Common myeloid progenitor, CD34-positive (primary cell): ENCODE data around the gene PVALEF. TPM values are rescaled to one million over a fixed set of nuclear protein-coding genes. Genes with fewer than 3 reads are reported as not detected.
A peak's percentile ranks its signal among the peaks of the same experiment; 100 is the strongest.

Source experiments
- CTCF ChIA-PET: fragments of 350-600 bp; sonication (Branson Sonifier 250); formaldehyde crosslinking; loops from one replicate; lab custom pipeline; 2021; ENCODE audit warnings: antibody characterized with exemption; lab: Charles Lee
- POLR2A ChIA-PET: fragments of 350-600 bp; sonication (Branson Sonifier 250); formaldehyde crosslinking; loops from one replicate; lab custom pipeline; 2021; ENCODE audit warnings: antibody characterized with exemption; lab: Charles Lee
- DNase-seq, 3 donors: peaks; one replicate each; pipeline versions ENCODE4 v3.0.0 to v3.0.0-alpha.2; 2013
- H3K27ac ChIP-seq, 2 experiments: 1 replicate in 1 of 2; 2 replicates in 1 of 2; pipeline ENCODE4 v1.7.0; 2013; ENCODE audit warnings: inconsistent platforms in 2 of 2, low read length in 2 of 2, mild to moderate bottlenecking in 2 of 2, low read depth in 1 of 2, moderate library complexity in 1 of 2; ENCODE audit not compliant: severe bottlenecking in 2 of 2, insufficient read depth in 1 of 2, poor library complexity in 1 of 2
- H3K27me3 ChIP-seq, 5 experiments: replicated peaks in 2 of 5; 1 replicate in 3 of 5; 2 replicates in 2 of 5; pipeline versions ENCODE4 v1.6.1 to v1.7.0; 2013; ENCODE audit warnings: low read length in 4 of 5, mild to moderate bottlenecking in 2 of 5, moderate library complexity in 2 of 5, inconsistent platforms in 1 of 5; ENCODE audit not compliant: insufficient read depth in 5 of 5, control insufficient read depth in 4 of 5
- H3K36me3 ChIP-seq, 4 experiments: 1 replicate in 2 of 4; 2 replicates in 2 of 4; pipeline versions ENCODE4 v1.6.1 to v1.7.0; 2013; ENCODE audit warnings: low read length in 3 of 4, control low read depth in 1 of 4, mild to moderate bottlenecking in 1 of 4; ENCODE audit not compliant: control insufficient read depth in 4 of 4, insufficient read depth in 4 of 4
- H3K4me1 ChIP-seq, 4 experiments: 1 replicate in 3 of 4; 2 replicates in 1 of 4; pipeline versions ENCODE4 v1.6.1 to v1.7.1; 2013; ENCODE audit warnings: low read length in 3 of 4, mild to moderate bottlenecking in 3 of 4, control low read depth in 1 of 4, inconsistent platforms in 1 of 4, moderate library complexity in 1 of 4; ENCODE audit not compliant: control insufficient read depth in 4 of 4, insufficient read depth in 4 of 4; ENCODE audit errors: control extremely low read depth in 1 of 4
- H3K4me3 ChIP-seq, 7 experiments: 1 replicate in 4 of 7; 2 replicates in 3 of 7; pipeline versions ENCODE4 v1.5.1 to v1.7.0; 2013; ENCODE audit warnings: mild to moderate bottlenecking in 7 of 7, low read length in 6 of 7, moderate library complexity in 6 of 7, inconsistent platforms in 2 of 7, low read depth in 2 of 7, control low read depth in 1 of 7; ENCODE audit not compliant: insufficient read depth in 4 of 7, control insufficient read depth in 1 of 7; ENCODE audit errors: extremely low read depth in 1 of 7
- H3K9me3 ChIP-seq, 5 experiments: 1 replicate in 4 of 5; 2 replicates in 1 of 5; pipeline versions ENCODE4 v1.6.1 to v1.7.1; 2013; ENCODE audit warnings: low read length in 4 of 5, mild to moderate bottlenecking in 2 of 5, inconsistent platforms in 1 of 5, low read depth in 1 of 5, moderate library complexity in 1 of 5; ENCODE audit not compliant: control insufficient read depth in 4 of 5, insufficient read depth in 2 of 5; ENCODE audit errors: control extremely low read depth in 1 of 5
- WGBS: methylation state at CpG from one replicate; pipeline ENCODE4 v1.1.5; 2013; ENCODE audit not compliant: insufficient coverage; 5-methylcytosine and 5-hydroxymethylcytosine counted together
- polyA plus RNA-seq: library from polyadenylated mRNA; unstranded; fragments of 120-200 nt; gene quantifications from one replicate; pipeline ENCODE4 v1.2.1, GENCODE V29; 2013

The PVALEF gene
- not detected for polyA plus RNA-seq

DNA sequence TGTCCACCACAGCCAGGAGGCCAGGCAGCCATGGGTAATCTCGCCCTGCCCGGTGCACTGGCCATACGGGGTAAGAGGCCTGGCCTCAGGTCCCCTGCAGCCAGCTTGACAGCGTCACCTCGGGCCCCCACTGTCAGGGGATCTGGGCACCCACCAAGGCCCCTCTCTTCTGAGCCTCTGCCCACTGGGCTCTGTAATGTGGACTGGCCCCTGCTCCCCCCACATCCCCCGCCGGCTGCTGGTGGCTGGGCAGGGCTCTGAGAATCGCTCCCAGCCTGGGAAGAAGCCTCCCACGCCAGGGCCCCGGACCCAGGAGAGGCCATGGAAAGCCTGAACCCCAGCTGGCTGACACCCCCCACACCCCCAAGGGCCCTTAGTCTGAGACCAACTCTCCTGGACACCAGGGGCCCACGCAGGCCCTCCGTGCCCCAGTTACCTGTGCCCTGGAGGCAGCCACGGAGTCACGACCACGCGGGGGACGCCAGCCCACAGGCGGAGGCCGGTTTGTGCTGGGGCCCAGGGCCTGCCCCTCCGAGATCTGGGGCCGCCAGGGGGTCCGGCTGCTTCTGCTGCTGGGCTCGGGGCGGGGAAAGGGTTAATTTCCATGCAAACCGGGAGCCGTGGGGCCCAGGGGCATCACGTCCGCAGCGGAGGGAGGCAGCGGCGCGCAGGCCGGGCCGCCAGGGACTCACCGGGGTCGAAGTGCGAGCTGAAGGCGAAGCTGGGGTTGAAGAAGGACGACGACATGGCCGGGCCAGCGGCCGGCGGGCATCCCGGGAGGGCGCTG lies at the start of gene PVALEF:
Gene PVALEF (plus strand): TSS at position 262 of the 787 bp plus-strand sequence. CDS start 15,720 bp downstream, outside the sequence.
- H3K27ac ChIP-seq = no peak within 1 kb of the TSS
- H3K4me1 ChIP-seq = peaks cover 0 to 20% (median 17%) of the 10 kb centered on the region in 4 experiments
- CTCF ChIA-PET = interaction anchor here (1.1 kb wide), 1 partner anchor 22 kb away, joined by 3 read pairs; no protein-coding TSS in a partner anchor
- no peaks in the 10 kb centered on the region for H3K9me3 ChIP-seq
- POLR2A ChIA-PET = interaction anchor here (1.0 kb wide), 1 partner anchor 11 kb away, joined by 3 read pairs; no protein-coding TSS in a partner anchor
- 27% methylated on average over 37 of the region's 46 CpGs for WGBS
- peak in 2 of 3 donors; percentile 24 to 35 for DNase-seq
- H3K27me3 ChIP-seq = peaks cover 0 to 9% (median 0%) of the 10 kb centered on the region in 5 experiments
- no peaks in the 10 kb centered on the region for H3K36me3 ChIP-seq
- peak within 1 kb of the TSS; percentile 10 to 67 (median 38) for H3K4me3 ChIP-seq

DNA sequence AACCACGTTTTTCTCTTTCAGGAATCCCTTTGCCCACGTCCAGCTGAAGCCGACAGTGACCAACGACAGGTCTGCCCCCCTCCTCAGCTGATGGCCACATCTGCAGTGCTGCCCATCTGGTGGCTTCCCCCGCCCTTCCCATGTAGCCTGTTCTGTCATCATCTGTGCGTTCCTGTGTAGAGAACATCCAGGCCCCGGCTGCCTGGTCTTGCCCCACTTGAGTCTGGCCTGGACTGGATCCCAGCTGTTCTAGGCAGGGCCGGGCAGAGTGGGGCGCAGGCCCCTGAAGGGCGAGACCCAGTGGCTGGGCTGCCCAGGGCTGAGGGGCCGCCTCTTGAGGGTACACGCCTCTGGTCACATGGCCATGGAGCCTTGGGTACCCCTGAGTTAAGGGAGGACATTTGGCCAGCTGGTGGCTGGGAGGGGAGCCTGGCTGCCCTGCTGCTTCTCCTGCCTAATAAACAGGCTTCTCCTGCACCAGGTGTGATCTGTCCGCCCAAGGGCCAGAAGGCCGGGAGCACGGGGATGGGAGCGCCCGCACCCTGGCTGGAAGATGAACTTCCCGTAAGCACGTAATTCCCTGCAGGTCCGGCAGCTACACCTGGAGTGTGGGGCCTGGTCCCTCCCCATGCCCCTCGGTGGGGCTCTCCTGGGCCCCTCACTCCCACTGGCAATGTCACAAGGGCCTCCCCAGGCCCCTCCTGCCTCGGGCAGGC lies 49.4 kb upstream of the PVALEF start:
- ChIA-PET CTCF (interaction anchor here (1.7 to 3.5 kb wide), 2 partner anchors 14 to 26 kb away, joined by 3 to 16 read pairs; no protein-coding TSS in a partner anchor), POLR2A (interaction anchor here (1.1 kb wide), 1 partner anchor 10 kb away, joined by 3 read pairs; no protein-coding TSS in a partner anchor)
- Histone ChIP-seq H3K27ac (no peak overlapping the region), H3K9me3 (no peaks in the 10 kb centered on the region), H3K4me1 (peaks cover 0 to 16% (median 9%) of the 10 kb centered on the region in 4 experiments), H3K36me3 (no peaks in the 10 kb centered on the region), H3K4me3 (no peak overlapping the region), H3K27me3 (no peaks in the 10 kb centered on the region)
- no peak for DNase-seq
- 97% methylated on average over 21 of the region's 22 CpGs for WGBS

DNA sequence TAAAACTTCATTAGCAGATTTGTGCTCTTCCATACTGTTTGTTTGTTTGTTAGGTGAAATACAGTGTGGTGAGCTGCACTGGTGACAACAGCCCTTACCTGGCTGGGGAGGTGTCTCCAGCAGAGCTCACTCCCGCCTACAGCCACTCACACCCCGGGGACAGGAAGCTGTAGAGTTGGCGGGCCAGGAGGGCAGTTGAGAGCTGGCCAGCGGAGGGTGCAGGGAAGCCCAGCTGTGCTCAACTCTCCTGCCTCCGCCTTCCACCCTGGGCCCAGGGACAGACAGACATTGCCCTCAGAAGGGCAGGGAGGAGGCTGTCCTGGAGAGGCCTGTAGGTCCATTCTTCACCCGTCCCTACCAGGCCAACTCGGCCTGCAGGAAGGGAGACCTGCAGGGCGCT lies 48.6 kb upstream of the PVALEF start:
- H3K27ac ChIP-seq = no peak overlapping the region
- no peak overlapping the region for H3K4me3 ChIP-seq
- 95% methylated on average over 6 of the region's 8 CpGs for WGBS
- no peaks in the 10 kb centered on the region for H3K27me3 ChIP-seq
- ChIA-PET POLR2A (interaction anchor here (1.1 kb wide), 1 partner anchor 9 kb away, joined by 3 read pairs; no protein-coding TSS in a partner anchor), CTCF (interaction anchor here (1.3 to 3.5 kb wide), 3 partner anchors 14 to 93 kb away, joined by 3 to 16 read pairs (median 3); no protein-coding TSS in a partner anchor)
- peaks cover 0 to 16% (median 9%) of the 10 kb centered on the region in 4 experiments for H3K4me1 ChIP-seq
- H3K9me3 ChIP-seq = no peaks in the 10 kb centered on the region
- no peak for DNase-seq
- no peaks in the 10 kb centered on the region for H3K36me3 ChIP-seq

DNA sequence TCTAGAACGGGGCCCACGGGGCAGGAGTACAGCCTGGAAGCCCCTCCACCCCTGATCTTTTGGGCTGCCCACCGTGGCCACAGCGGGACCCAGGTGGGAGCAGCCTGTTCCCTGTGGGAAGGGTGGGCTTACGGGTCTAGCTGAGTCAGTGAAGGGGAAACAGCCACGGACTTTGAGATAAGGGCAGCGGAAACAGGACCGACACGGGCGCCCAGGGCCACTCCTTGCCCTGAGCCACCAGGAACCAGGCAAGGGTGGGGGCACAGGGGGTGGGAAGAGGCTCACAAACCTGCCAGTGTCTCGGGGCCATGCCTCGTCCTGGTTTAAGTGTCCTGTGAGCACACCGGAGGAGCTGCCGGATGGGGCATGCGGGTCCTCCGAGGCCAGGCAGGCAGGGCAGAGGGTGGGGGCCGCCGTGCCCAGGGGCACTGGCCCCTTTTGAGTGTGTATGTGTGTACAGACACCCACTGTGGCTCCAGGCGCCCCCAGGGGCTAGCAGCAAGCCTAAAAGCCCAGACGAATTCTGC lies 47.6 kb upstream of the PVALEF start:
- POLR2A ChIA-PET = no interaction called here
- peak in 1 of 3 donors; percentile 23 for DNase-seq
- no peaks in the 10 kb centered on the region for H3K9me3 ChIP-seq
- peaks cover 0 to 16% (median 9%) of the 10 kb centered on the region in 4 experiments for H3K4me1 ChIP-seq
- H3K4me3 ChIP-seq = no peak overlapping the region
- WGBS = 92% methylated on average over 17 of the region's 20 CpGs
- H3K27ac ChIP-seq = no peak overlapping the region
- CTCF ChIA-PET = interaction anchor here (1.3 to 3.5 kb wide), 2 partner anchors 16 to 94 kb away, joined by 3 to 16 read pairs; no protein-coding TSS in a partner anchor
- H3K36me3 ChIP-seq = no peaks in the 10 kb centered on the region
- no peaks in the 10 kb centered on the region for H3K27me3 ChIP-seq

DNA sequence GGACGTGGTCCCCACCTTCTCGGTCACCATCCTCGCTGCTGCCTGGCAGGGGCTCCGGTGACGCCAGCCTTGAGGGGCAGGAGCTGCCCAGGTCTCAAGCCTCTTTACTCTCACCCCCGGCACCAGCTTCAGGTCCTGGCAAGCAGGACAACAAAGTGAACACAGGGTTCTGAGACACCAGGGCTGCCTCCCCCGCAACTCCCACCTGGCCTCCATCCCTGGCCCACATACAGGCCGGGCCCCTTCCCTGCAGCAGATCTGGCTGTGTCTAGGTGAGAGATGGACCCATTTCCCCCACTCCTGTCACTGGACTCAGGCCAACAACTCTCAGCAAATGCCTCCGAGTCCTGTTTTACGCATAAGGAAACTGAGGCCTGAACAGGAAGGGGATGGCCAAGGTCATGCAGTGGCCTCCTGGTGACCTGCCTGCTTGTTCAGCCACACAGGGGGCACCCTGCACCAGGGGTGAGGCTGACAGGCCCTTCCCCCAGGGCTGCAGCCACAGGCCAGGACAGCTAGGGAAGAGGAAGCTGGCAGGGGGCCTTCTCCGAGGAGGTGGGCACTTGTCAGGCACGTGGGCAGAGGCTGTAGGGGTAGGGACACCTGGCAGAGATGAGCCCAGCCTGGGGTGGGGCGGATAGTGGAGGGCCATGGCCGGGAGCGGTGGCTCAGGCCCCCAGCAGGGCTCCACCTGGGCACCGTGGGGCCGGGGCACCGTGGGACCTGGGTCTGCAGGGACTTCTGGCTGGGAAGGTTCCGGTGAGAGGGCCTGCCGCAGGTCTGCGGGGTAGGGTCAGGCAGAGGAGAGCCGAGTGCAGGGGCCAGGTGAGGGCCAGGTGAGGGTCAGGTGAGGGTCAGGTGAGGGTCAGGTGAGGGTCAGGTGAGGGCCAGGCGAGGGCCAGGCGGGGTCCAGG lies 46.7 kb upstream of the PVALEF start:
- POLR2A ChIA-PET = no interaction called here
- no peak for DNase-seq
- no peaks in the 10 kb centered on the region for H3K9me3 ChIP-seq
- H3K4me3 ChIP-seq = peak overlapping the region in 2 of 7 experiments; percentile 59 to 64
- 78% methylated on average over 21 of the region's 24 CpGs for WGBS
- CTCF ChIA-PET = no interaction called here
- H3K27me3 ChIP-seq = no peaks in the 10 kb centered on the region
- peaks cover 0 to 16% (median 9%) of the 10 kb centered on the region in 4 experiments for H3K4me1 ChIP-seq
- no peak overlapping the region for H3K27ac ChIP-seq
- no peaks in the 10 kb centered on the region for H3K36me3 ChIP-seq
